K562 treated with DMSO at 1 percent for 4 hours (cell line): ENCODE measurements around the gene PPP2R5B. TPM values are rescaled to one million over a fixed set of nuclear protein-coding genes. Genes with fewer than 3 reads are reported as not detected.

Source experiments
- total RNA-seq: library from RNA; unstranded; fragments of 300-600 nt; gene quantifications from 2 replicates; pipeline ENCODE4 v1.2.3, GENCODE V29; 2022; ENCODE audit not compliant: insufficient read depth

PPP2R5B gene
- total RNA-seq = 8.5 and 13.9 TPM in 2 replicates

GRCh38 chr11:64923944-64924909, at the start of gene PPP2R5B:
PPP2R5B (plus strand) TSS chr11:64924689; CDS start chr11:64925735, 1,046 bp downstream.

GRCh38 chr11:64878494-64879243, 45.8 kb upstream of the PPP2R5B start, which contains the start of gene EHD1:
EHD1 (minus strand) TSS chr11:64878621; CDS start chr11:64878464, 157 bp downstream.

GRCh38 chr11:64916775-64917662, 7.5 kb upstream of the PPP2R5B start, which contains the start of gene ATG2A:
ATG2A (minus strand) TSS chr11:64917209; CDS start chr11:64917135, 74 bp downstream.

GRCh38 chr11:64935359-64936081, 11.0 kb downstream of the PPP2R5B start, which contains the start of gene GPHA2:
GPHA2 (minus strand) TSS chr11:64935893; CDS start chr11:64935460, 433 bp downstream.

GRCh38 chr11:64971421-64972233, 47.1 kb downstream of the PPP2R5B start, which contains the start of gene MAJIN:
MAJIN (minus strand) TSS chr11:64972108; CDS start chr11:64959405, 12,703 bp downstream.

Other genes with a start within 250 kb of the PPP2R5B start
- not detected in 2 replicates for gene NRXN2, start 201.5 kb upstream of the PPP2R5B start, total RNA-seq
- 10.1 and 12.5 TPM in 2 replicates for gene RASGRP2, start 180.5 kb upstream of the PPP2R5B start, total RNA-seq
- 5.3 and 9.5 TPM in 2 replicates for gene PYGM, start 164.7 kb upstream of the PPP2R5B start, total RNA-seq
- 148 and 194 TPM in 2 replicates for gene SF1, start 146.1 kb upstream of the PPP2R5B start, total RNA-seq
- gene MAP4K2, start 121.5 kb upstream of the PPP2R5B start, total RNA-seq = 11.2 and 18.1 TPM in 2 replicates
- 40.1 and 42.7 TPM in 2 replicates for gene MEN1, start 114.1 kb upstream of the PPP2R5B start, total RNA-seq
- gene CDC42BPG, start 80.0 kb upstream of the PPP2R5B start, total RNA-seq = 5.1 and 15.3 TPM in 2 replicates
- 46.2 and 57.9 TPM in 2 replicates for gene EHD1, start 46.1 kb upstream of the PPP2R5B start, total RNA-seq
- gene ATG2A, start 7.5 kb upstream of the PPP2R5B start, total RNA-seq = 28.1 and 38.9 TPM in 2 replicates
- gene GPHA2, start 11.2 kb downstream of the PPP2R5B start, total RNA-seq = not detected in 2 replicates
- not detected in 2 replicates for gene MAJIN, start 47.4 kb downstream of the PPP2R5B start, total RNA-seq
- 4.3 and 5.6 TPM in 2 replicates for gene BATF2, start 72.3 kb downstream of the PPP2R5B start, total RNA-seq
- gene ARL2, start 89.5 kb downstream of the PPP2R5B start, total RNA-seq = 166 and 168 TPM in 2 replicates
- 33.8 and 37.5 TPM in 2 replicates for gene SNX15, start 102.8 kb downstream of the PPP2R5B start, total RNA-seq
- gene SAC3D1, start 116.5 kb downstream of the PPP2R5B start, total RNA-seq = 50.3 and 51.3 TPM in 2 replicates
- 1.1 TPM in 1 of 2 replicates, not detected in the other for gene NAALADL1, start 133.9 kb downstream of the PPP2R5B start, total RNA-seq
- 68.8 and 84.7 TPM in 2 replicates for gene CDCA5, start 159.4 kb downstream of the PPP2R5B start, total RNA-seq
- 61.2 and 79.7 TPM in 2 replicates for gene ZFPL1, start 159.5 kb downstream of the PPP2R5B start, total RNA-seq
- gene VPS51, start 171.5 kb downstream of the PPP2R5B start, total RNA-seq = 153 and 168 TPM in 2 replicates
- gene TM7SF2, start 187.2 kb downstream of the PPP2R5B start, total RNA-seq = 16.1 and 16.4 TPM in 2 replicates
- gene ZNHIT2, start 193.0 kb downstream of the PPP2R5B start, total RNA-seq = 16.2 and 21.9 TPM in 2 replicates
- 1,054 and 1,266 TPM in 2 replicates for gene FAU, start 197.4 kb downstream of the PPP2R5B start, total RNA-seq
- 69.2 and 74.8 TPM in 2 replicates for gene MRPL49, start 197.6 kb downstream of the PPP2R5B start, total RNA-seq
- gene SYVN1, start 209.8 kb downstream of the PPP2R5B start, total RNA-seq = 43.5 and 53.4 TPM in 2 replicates
- gene SPDYC, start 245.5 kb downstream of the PPP2R5B start, total RNA-seq = 13.6 and 14.1 TPM in 2 replicates